Muscle layer of colon (tissue), 2 donors: ENCODE data around the gene DGCR2.
"Not testable (repeated sequence)": the region's sequence is repeated elsewhere in the genome, so short reads cannot be mapped to it uniquely, and the experiment has no call there.

ENCODE experiments used
- H3K27ac ChIP-seq: one replicate; pipeline ENCODE4 v1.7.0; 2013; ENCODE audit warnings: low read depth, mild to moderate bottlenecking, low read length, moderate library complexity
- H3K27me3 ChIP-seq, 2 donors: one replicate each; pipeline ENCODE4 v1.7.0; 2013; ENCODE audit warnings: low read length in 2 of 2, mild to moderate bottlenecking in 2 of 2; ENCODE audit not compliant: insufficient read depth in 2 of 2, control insufficient read depth in 1 of 2
- H3K36me3 ChIP-seq: one replicate; pipeline ENCODE4 v1.7.0; 2013; ENCODE audit warnings: mild to moderate bottlenecking, low read length; ENCODE audit not compliant: insufficient read depth
- H3K4me1 ChIP-seq: one replicate; pipeline ENCODE4 v1.7.0; 2013; ENCODE audit warnings: mild to moderate bottlenecking, low read length; ENCODE audit not compliant: insufficient read depth
- H3K4me3 ChIP-seq, 2 donors: one replicate each; pipeline ENCODE4 v1.7.0; 2013; ENCODE audit warnings: low read length in 2 of 2, low read depth in 1 of 2, mild to moderate bottlenecking in 1 of 2, moderate library complexity in 1 of 2
- H3K9ac ChIP-seq: one replicate; pipeline ENCODE4 v1.7.0; 2013; ENCODE audit warnings: low read length
- H3K9me3 ChIP-seq: one replicate; pipeline ENCODE4 v1.7.0; 2013; ENCODE audit warnings: mild to moderate bottlenecking, low read length
- donor health status: abdominal sarcoma.
- donor health status: Adenocarcinoma of cecum.

The DGCR2 gene

GRCh38 chr22:19033568-19033905 lies 88.7 kb downstream of the DGCR2 start:
- H3K27ac ChIP-seq, H3K9ac ChIP-seq, H3K4me3 ChIP-seq, H3K4me1 ChIP-seq, H3K9me3 ChIP-seq, H3K27me3 ChIP-seq, H3K36me3 ChIP-seq: not testable (repeated sequence)

GRCh38 chr22:19032898-19033567 lies 89.2 kb downstream of the DGCR2 start:
- not testable (repeated sequence) for H3K27me3 ChIP-seq, H3K9ac ChIP-seq, H3K4me3 ChIP-seq, H3K27ac ChIP-seq, H3K4me1 ChIP-seq, H3K36me3 ChIP-seq, H3K9me3 ChIP-seq

GRCh38 chr22:19032156-19032785 lies 89.9 kb downstream of the DGCR2 start:
- H3K4me1 ChIP-seq, H3K4me3 ChIP-seq, H3K9ac ChIP-seq, H3K36me3 ChIP-seq, H3K9me3 ChIP-seq, H3K27me3 ChIP-seq, H3K27ac ChIP-seq: not testable (repeated sequence)

GRCh38 chr22:19030889-19031252 lies 91.3 kb downstream of the DGCR2 start:
- H3K4me1 ChIP-seq, H3K9me3 ChIP-seq, H3K9ac ChIP-seq, H3K27me3 ChIP-seq, H3K36me3 ChIP-seq, H3K4me3 ChIP-seq, H3K27ac ChIP-seq: not testable (repeated sequence)

GRCh38 chr22:19030226-19030888 lies 91.9 kb downstream of the DGCR2 start:
- H3K4me3 ChIP-seq, H3K9me3 ChIP-seq, H3K36me3 ChIP-seq, H3K27ac ChIP-seq, H3K4me1 ChIP-seq, H3K9ac ChIP-seq, H3K27me3 ChIP-seq: not testable (repeated sequence)

- H3K36me3 ChIP-seq, H3K4me1 ChIP-seq, H3K9ac ChIP-seq, H3K9me3 ChIP-seq, H3K27me3 ChIP-seq, H3K27ac ChIP-seq, H3K4me3 ChIP-seq: not testable (repeated sequence)
These were observed 92.8 kb downstream of the DGCR2 start for GRCh38 chr22:19029113-19030103.

GRCh38 chr22:19028060-19028455 lies 94.2 kb downstream of the DGCR2 start:
- H3K27ac ChIP-seq, H3K36me3 ChIP-seq, H3K9me3 ChIP-seq, H3K27me3 ChIP-seq, H3K4me3 ChIP-seq, H3K4me1 ChIP-seq, H3K9ac ChIP-seq: not testable (repeated sequence)

GRCh38 chr22:19027371-19028059 lies 94.7 kb downstream of the DGCR2 start:
- not testable (repeated sequence) for H3K9me3 ChIP-seq, H3K27me3 ChIP-seq

GRCh38 chr22:19026080-19026479 lies 96.1 kb downstream of the DGCR2 start:
- not testable (repeated sequence) for H3K9me3 ChIP-seq, H3K4me3 ChIP-seq, H3K4me1 ChIP-seq, H3K27ac ChIP-seq, H3K36me3 ChIP-seq, H3K27me3 ChIP-seq, H3K9ac ChIP-seq

More at GRCh38 chr22:19027371-19028059, 94.7 kb downstream of the DGCR2 start:
- H3K36me3 ChIP-seq, H3K4me1 ChIP-seq, H3K9ac ChIP-seq, H3K27ac ChIP-seq, H3K4me3 ChIP-seq: not testable (repeated sequence)

GRCh38 chr22:19024956-19025489 lies 97.2 kb downstream of the DGCR2 start:
- not testable (repeated sequence) for H3K27me3 ChIP-seq

GRCh38 chr22:19023931-19024330 lies 98.3 kb downstream of the DGCR2 start:
- not testable (repeated sequence) for H3K27ac ChIP-seq, H3K27me3 ChIP-seq, H3K9ac ChIP-seq, H3K4me1 ChIP-seq, H3K4me3 ChIP-seq, H3K36me3 ChIP-seq, H3K9me3 ChIP-seq

More at GRCh38 chr22:19024956-19025489, 97.2 kb downstream of the DGCR2 start:
- not testable (repeated sequence) for H3K27ac ChIP-seq, H3K36me3 ChIP-seq, H3K9me3 ChIP-seq, H3K4me3 ChIP-seq, H3K9ac ChIP-seq, H3K4me1 ChIP-seq
